Activated CD4-positive, alpha-beta T cell treated with anti-CD3 and anti-CD28 coated beads for 4 hours (primary cell): ENCODE measurements around the gene FAM227B.
"Not testable (repeated sequence)": the region's sequence is repeated elsewhere in the genome, so short reads cannot be mapped to it uniquely, and the experiment has no call there.

Source experiments
- DNase-seq, 2 donors: peaks; one replicate each; pipeline ENCODE4 v3.0.0-alpha.2; 2020

FAM227B gene

GRCh38 chr15:49492830-49493229, 127.8 kb downstream of the FAM227B start:
- no peak for DNase-seq

GRCh38 chr15:49492151-49492550, 128.5 kb downstream of the FAM227B start:
- DNase-seq: no peak

GRCh38 chr15:49490966-49491365, 129.7 kb downstream of the FAM227B start:
- no peak for DNase-seq

GRCh38 chr15:49485401-49485800, 135.2 kb downstream of the FAM227B start:
- DNase-seq: not testable (repeated sequence)

DNA sequence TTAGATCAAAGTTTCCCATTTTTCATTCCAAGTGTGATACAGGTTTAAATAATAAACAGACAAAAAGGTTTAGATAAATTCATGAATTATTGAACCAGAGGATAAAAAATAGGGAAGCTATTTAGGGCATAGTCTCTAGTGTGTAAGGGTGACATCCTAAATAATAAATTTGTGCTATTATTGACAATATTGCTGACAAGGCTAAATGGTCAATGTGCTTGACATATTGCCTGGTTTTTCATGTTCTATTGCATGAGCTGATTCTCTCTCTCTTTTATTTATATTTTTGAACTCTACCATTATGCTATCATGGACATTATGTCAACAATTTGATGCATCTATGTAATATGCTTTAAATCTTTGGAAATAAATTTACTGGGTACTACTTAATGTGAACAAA, 141.6 kb downstream of the FAM227B start:
- not testable (repeated sequence) for DNase-seq

DNA sequence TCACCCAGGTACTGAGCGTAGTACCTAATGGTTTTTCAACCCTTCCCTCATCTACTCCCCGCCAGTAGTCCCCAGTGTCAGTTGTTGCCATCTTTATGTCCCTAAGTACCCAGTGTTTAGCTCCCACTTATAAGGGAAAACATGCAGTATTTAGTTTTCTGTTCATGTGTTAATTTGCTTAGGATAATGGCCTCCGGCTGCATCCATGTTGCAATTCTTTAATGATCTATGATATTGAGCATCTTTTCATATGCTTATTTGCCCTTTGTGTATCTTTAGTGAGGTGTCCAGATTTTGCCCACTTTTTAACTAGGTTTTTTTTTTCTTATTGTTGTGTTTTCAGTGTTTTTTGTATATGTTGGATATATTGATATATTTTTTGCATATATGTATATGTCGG, 142.6 kb downstream of the FAM227B start:
- DNase-seq: not testable (repeated sequence)

- no peak for DNase-seq
Measured at GRCh38 chr15:49473031-49473430, 147.6 kb downstream of the FAM227B start.

GRCh38 chr15:49472338-49472737, 148.3 kb downstream of the FAM227B start:
- DNase-seq: no peak

GRCh38 chr15:49471733-49472132, 148.9 kb downstream of the FAM227B start:
- DNase-seq: no peak

DNA sequence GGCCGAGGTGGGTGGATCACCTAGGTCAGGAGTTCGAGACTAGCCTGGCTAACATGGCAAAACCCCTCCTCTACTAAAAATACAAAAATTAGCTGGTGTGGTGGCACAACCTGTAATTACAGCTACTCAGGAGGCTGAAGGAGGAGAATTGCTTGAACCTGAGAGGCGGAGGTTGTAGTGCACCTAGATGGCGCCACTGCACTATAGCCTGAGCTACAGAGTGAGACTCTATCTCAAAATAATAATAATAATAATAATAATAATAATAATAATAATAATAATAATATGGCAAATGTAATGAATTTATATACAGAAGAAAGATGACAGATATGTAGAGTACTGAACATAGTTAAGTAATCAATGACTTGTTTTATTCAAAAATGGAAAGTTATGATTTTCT, 149.4 kb downstream of the FAM227B start:
- DNase-seq: peak in 1 of 2 donors; percentile 5

GRCh38 chr15:49468481-49468839, 152.2 kb downstream of the FAM227B start:
- no peak for DNase-seq

DNA sequence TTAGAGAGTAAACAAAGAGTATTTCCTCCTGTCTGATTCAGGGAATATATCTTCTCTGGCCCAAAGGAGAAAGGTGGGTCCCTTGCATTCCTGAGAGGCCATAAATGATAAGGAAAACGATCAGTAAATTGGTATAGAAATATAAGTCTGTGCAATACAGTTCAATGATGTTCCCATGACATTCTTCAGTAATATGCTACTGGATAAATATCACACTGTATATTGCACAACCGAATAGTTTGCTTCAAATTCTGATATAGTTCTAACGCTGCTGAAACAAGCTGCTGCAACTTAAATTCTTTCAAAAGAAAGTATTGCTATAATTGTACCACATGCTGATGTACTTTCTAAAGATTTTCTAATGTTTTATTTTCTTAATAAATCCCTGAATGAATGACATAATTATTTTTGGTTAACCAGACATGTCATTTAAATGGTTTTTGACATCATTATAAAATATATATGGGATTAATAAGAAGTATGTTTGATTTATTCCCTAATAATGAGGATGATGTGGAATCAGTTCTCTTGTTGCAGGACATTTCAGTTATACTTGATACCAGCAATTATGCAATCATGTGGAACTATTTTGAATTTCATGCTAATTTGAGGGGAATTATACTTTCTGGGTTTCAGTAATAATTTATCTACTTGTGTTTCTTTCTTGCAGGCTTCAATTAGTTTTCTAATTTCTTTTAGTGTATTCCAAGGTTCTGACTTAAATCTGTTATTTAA, 152.7 kb downstream of the FAM227B start:
- no peak for DNase-seq

- no peak for DNase-seq
Measured at GRCh38 chr15:49466119-49466518, 154.5 kb downstream of the FAM227B start.

DNA sequence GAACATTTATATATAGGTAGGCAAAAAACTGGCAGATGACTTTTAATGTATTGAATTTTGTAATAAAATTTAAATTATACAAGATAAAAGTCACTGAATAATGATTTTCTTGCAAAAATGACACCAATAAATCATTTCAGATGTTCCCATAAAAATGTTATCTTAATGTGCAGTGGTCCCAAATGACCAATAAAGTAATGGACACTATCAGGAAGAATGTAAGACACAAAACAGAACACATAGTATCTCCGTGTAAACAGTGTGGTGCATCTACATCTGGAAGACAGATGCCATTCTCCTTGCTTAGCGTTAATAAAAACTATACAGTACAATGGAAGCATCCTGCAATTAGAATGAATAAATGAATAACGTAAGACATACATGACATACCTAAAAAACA, 156.1 kb downstream of the FAM227B start:
- no peak for DNase-seq

- no peak for DNase-seq
Measured at GRCh38 chr15:49462232-49462844, 158.3 kb downstream of the FAM227B start.

- DNase-seq: no peak
Measured at GRCh38 chr15:49460411-49460941, 160.1 kb downstream of the FAM227B start.

- no peak for DNase-seq
Measured at GRCh38 chr15:49458145-49458544, 162.5 kb downstream of the FAM227B start.

- no peak for DNase-seq
Measured at GRCh38 chr15:49456166-49456565, 164.5 kb downstream of the FAM227B start.

DNA sequence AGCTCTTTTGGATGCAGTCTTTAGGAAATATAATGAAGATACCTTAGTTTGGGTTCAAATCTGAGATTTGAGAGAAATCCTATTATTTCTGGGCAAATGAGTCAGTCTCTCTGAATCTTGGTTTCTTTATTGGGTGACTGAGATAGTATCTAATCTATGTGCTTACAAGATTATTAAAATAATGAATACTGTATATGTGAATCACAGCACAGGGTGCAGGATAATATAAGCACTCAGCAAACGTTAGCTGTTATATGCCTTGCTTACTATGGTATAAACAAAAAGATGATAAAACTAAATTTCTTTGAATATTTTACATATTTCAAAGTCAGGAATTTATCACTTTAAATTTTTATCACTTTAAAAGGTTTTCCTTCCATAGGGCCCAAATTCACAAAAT, 168.0 kb downstream of the FAM227B start:
- DNase-seq: no peak

- no peak for DNase-seq
Measured at GRCh38 chr15:49441816-49442215, 178.8 kb downstream of the FAM227B start.

DNA sequence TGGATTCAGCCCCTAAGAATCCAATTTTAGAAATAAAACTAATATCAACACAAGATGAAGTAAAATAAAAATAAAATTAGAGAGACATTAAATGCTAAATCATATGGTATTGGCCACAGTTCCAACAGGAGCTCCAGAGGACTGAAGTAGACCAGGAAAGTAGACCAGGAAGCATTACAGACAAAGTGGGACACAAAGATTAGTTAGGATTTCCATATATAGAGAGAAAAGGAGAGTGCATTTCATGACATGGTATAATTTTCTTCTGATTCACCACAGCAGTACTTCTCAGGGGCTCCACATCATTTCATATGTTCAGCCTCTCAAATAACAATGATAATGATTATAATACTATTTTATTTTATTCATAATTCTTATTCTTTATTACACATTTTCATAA, 179.3 kb downstream of the FAM227B start:
- DNase-seq: no peak

DNA sequence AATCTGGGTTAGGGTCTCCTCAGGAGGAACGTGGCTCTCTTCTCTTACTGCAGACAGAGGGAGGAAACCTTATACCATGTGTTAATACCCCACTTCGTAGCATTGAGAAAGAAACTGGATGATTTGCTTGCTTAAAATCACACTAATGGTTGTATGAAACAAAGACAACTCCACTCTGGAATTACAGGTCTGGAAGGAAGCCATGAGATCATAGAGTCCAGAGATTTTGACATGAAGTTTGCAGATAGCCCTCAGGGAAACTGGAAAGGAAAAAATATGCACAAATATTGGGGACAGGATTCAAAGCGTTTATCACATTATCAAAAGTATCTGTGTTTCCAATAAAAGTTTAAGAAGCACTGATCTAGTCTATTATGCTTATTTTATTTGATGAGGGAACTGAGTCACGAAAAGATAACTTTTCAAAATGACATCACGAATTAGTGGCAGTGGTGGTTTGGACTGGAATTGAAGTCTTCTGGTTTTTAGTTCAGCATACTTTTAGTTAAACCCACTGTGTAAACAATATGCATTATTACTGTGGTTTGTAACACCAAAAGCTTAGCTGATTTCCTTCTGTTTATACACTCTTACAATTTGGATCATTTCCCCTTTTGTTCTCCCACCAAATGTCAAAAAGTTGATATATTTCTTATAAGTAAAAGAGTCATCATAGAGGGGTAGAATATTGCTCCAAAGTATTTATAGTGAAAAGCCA, 180.8 kb downstream of the FAM227B start:
- DNase-seq: no peak

GRCh38 chr15:49438962-49439631, 181.5 kb downstream of the FAM227B start:
- no peak for DNase-seq
